IPS-18c (cell line): ENCODE measurements around the gene TRIM24.

Experiments used
- H3K4me3 ChIP-seq: 2 replicates; pipeline ENCODE4 v1.7.0; 2013; ENCODE audit warnings: low read depth, mild to moderate bottlenecking, low read length, moderate library complexity; ENCODE audit not compliant: insufficient read depth
- H3K9me3 ChIP-seq: one replicate; pipeline ENCODE4 v1.6.1; 2013; ENCODE audit warnings: mild to moderate bottlenecking, low read length, moderate library complexity; ENCODE audit not compliant: control insufficient read depth, insufficient read depth

The TRIM24 gene

DNA sequence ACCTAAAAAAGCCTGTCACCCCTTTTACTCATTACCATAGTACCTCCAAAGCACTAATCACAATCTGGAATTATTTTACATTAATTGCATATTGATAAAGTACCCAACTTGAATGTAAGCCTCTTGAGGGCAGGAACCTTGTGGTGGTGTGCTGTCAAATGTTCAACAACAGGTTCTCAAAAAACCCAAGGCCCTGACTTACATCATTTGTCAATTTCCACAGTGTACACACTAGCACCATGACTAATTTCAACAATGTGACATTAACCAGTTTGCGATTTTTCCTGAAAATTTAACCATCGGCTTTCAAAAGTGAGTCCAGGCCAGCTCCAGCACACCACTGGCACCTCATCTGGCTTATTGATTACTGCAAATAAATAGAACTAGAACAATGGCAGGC is 153.6 kb downstream of the TRIM24 start:
- no peak overlapping the region for H3K4me3 ChIP-seq
- no peaks in the 10 kb centered on the region for H3K9me3 ChIP-seq

DNA sequence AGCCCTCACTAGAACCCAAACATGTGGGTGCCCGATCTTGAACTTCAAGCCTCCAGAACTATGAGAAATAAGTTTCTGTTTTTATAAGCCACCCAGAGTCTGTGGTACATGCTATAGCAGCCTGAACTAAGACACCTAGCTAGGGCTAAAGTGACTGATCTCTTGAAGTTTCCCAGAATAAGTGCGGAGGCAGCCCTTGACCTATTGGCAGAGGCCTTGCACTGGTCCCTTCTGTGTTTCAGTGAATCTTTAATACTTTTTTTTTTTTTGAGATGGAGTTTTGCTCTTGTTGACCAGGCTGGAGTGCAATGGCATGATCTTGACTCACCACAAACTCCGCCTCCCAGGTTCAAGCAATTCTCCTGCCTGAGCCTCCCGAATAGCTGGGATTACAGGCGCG is 156.0 kb downstream of the TRIM24 start:
- Histone ChIP-seq H3K9me3 (no peaks in the 10 kb centered on the region), H3K4me3 (no peak overlapping the region)

DNA sequence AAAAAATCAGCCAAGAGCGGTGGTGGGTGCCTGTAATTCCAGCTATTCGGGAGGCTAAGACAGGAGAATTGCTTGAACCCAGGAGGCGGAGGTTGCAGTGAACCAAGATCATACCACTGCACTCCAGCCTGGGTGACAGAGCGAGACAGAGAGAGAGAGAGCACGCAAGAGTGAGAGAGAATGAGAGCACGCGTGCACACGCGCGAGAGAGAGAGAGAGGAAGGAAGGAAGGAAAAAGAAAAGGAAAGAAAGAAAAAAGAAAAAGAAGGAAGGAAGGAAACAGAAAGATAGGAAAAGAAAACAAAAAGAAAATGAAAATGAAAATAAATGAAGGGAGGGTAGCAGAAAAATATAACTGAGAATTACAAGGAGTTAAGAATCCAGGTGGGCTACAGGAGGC is 158.4 kb downstream of the TRIM24 start:
- no peaks in the 10 kb centered on the region for H3K9me3 ChIP-seq
- no peak overlapping the region for H3K4me3 ChIP-seq

DNA sequence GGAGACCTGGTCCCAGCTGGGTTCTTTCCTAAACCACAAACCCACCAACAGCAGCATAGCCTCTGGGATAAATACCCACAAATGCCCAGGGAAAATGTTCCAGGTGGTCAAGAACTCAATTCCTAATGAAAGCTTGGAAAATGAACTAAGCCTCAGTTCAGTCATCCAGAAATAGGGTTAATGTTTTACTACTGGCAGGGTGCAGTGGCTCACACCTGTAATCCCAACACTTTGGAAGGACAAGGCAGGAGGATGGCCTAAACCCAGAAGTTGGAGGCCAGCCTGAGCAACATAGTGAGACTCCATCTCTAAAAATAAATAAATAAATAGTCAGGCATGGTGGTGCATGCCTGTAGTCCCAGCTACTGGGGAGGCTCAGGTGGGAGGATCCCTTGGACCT is 158.9 kb downstream of the TRIM24 start:
- H3K9me3 ChIP-seq: no peaks in the 10 kb centered on the region
- H3K4me3 ChIP-seq: no peak overlapping the region

- no peaks in the 10 kb centered on the region for H3K9me3 ChIP-seq
- H3K4me3 ChIP-seq: no peak overlapping the region
Observed at GRCh38 chr7:138622841-138623240, 162.8 kb downstream of the TRIM24 start.

DNA sequence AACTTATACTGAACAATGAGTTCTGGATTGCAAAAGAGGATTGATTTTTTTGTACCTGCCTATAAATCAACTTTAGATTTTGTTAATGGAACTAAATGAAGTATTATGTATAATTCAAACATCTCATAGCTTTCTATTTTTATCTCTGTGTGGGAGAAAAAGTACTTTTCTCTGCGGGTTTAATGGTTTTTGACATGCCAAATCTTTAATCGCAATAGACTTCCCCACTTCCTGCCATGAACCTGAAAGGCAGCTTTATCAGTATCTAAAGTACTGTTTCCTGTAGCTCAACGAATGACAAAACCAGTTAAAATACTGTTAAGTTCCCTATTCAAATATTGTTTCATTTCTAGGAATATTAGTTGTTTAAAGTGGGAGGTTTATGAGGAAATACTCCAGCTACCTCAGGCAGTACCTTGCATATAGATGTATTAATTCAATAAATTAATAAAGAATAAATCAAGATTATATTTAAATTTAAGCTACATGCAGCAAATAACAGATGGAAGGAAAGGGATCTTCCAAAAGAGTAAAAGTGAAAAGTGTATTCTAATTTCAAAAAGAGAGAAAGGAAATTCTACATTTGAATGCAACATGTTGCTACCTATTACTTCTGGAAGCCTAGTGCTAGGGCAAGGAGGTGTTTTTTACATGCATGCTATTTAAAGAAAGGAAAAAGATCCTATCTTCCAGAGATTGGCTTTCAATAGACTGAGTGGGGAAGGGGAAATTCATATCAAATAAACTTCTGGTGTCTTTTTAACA is 165.2 kb downstream of the TRIM24 start:
- Histone ChIP-seq H3K9me3 (no peaks in the 10 kb centered on the region), H3K4me3 (no peak overlapping the region)

DNA sequence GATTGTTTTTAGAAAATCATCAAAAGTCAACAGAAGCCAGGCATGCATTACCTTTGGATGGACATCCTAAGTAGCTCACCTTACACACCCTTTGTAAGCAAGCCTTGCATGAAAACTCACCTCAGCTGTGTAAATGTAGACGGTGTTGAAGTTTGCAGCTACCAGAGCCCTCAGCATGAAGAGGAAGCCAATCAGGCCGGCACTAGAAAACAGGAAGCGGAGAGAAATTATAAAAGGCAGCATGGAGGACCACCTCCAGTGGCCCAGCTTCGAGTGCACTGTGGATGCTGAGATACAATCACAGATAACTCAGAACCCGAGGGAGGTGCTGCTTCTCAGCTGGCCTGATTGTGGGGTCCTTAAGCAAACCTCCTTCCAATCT is 165.8 kb downstream of the TRIM24 start:
- Histone ChIP-seq H3K4me3 (no peak overlapping the region), H3K9me3 (no peaks in the 10 kb centered on the region)

DNA sequence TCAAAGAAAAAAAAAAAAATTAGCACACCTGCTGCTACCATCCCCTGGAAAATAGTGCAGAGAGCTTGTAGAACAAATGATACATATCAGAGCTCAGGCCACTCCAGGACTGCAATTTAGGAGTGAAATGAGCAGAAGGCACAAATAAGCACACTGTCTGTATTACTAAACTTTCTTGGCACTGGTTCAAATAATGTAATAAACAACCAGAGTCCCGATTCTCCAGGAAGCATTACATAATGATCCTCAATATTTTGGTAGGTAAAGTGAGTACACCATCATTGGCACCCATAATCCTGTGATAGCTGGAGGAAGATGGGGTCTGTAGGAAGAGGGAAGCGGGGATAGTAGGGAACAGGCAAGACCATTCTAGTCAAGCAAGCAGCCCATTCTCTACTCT is 166.8 kb downstream of the TRIM24 start:
- Histone ChIP-seq H3K4me3 (no peak overlapping the region), H3K9me3 (no peaks in the 10 kb centered on the region)

- Histone ChIP-seq H3K9me3 (no peaks in the 10 kb centered on the region), H3K4me3 (no peak overlapping the region)
Observed at GRCh38 chr7:138627361-138627760, 167.3 kb downstream of the TRIM24 start.

DNA sequence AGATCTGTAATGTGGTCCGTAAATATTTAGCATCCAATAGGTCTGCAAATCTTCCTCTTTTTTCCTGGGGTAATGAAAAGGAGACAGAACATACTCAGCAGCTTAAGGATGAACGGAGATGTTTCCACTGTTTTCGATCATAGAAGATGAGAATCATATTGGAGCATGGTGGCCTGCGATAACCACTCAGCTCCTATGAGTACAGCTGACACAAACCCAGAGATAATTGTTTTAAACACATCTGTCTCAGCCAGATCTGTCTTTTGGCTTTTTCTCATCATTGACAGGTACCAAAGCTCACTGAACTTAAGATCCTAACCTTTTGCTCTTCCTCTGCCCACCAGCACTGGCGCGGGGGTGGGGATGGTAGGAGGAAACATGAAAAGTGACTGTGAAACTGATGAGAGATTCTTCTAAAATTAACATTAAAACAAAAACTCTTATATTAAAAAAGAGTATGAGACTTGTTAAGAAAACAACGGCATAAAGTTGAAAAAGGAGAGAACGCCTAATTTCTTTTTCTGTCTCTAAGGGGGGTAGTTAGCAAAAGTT is 170.1 kb downstream of the TRIM24 start:
- H3K9me3 ChIP-seq: no peaks in the 10 kb centered on the region
- no peak overlapping the region for H3K4me3 ChIP-seq

GRCh38 chr7:138632384-138632783 is 172.3 kb downstream of the TRIM24 start:
- Histone ChIP-seq H3K4me3 (no peak overlapping the region), H3K9me3 (no peaks in the 10 kb centered on the region)

DNA sequence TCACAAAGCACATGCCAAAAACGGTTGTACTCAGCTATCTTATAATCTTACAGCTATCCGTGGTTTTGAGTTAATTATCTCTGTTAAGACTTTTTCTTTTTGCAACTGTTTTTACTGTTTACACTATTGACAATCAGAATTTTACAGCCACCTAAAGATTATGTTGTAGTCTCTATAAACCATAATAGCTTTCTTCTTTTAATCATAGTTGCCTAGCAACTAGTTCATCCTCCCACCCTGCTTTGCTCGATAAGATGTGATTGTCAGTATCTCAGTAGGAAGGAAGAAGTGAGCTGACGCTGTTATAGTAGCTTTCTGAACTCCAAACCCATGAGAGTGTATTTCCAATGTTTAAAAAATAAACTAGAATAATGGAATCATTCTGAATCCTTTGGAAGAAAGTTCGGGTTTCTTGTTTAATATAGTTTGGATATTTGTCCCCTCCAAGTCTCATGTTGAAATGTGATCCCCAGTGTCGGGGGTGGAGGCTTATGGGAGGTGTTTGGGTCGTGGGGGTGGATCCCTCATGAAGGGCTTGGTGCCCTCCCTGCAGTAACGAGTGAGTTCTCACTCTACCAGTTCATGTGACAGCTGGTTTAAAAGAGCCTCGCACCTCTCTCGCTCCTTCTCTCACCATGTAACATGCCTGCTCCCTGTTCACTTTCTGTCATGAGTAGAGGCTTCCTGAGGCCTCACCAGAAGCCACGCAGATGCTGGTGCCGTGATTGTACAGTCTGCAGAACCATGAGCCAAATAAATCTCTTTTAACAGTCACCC is 173.0 kb downstream of the TRIM24 start:
- no peak overlapping the region for H3K4me3 ChIP-seq
- H3K9me3 ChIP-seq: no peaks in the 10 kb centered on the region
